KG1 (cell line): ENCODE measurements around the gene NCDN.

ENCODE experiments used
- DNase-seq: peaks from one replicate; lab custom pipeline; 2025; lab: John Stamatoyannopoulos, UW

NCDN gene

DNA sequence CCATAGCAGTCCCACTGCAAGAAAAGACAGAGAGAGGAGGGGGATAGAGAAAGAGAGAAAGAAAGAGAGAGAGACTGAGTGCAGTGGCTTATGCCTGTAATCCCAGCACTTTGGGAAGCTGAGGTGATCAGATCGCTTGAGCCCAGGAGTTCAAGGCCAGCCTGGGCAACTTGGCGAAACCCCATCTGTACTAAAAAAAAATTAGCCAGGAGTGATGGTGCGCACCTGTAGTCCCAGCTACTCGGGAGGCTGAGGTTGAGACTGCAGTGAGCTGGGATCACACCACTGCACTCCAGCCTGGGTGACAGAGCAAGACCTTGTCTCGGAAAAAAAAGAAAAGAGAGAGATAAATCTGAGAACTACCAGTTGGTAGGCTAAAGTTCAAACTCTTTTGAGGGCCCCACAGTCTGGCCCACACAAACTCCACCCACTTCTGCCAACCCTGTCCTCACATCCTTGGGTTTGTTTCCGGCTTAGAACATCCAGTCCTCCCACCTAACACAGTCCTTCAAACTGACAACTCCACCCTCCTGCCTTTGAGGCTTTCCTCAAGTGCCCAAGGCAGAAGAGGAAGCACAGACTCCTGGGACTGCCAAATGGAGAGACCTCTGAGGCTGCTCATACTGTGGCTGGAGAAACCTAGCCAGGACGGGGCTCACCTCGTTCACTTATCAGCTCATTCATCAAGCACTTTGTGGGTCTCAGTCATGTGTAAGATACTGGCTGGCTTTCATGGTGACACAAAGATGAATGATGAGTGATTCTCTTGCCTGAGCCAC is 35.6 kb downstream of the NCDN start:
- DNase-seq, result no peak

DNA sequence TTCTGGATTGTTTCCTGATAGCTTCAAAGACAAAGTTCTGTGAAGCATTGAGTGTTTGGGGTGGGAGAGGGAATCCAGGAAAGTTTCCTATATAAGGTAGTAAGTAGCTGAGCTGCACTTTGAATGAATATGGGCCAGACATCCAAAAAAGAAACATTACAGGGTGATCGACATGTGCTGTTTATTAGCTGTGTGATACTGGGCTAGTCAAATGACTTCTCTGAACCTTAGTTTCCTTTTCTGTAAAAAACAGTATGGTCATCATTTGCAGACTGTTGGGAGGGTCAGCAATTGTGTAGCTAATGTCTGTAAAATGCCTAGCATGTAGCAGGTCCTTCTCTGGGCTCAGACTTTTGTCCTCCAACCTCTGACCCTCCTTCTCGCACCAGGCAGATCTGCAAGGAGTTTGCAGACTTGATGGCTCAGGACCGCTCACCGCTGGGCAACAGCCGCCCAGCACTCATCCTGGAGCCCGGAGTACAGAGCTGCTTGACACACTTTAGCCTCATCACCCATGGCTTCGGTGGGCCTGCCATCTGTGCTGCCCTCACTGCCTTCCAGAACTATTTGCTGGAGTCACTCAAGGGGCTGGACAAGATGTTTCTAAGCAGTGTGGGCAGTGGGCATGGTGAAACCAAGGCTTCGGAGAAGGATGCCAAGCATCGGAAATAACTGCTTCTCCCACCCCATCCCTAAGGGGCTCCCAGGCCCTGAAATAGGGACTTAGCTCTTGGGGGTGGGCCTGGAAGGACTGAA is 36.6 kb downstream of the NCDN start:
- no peak for DNase-seq

DNA sequence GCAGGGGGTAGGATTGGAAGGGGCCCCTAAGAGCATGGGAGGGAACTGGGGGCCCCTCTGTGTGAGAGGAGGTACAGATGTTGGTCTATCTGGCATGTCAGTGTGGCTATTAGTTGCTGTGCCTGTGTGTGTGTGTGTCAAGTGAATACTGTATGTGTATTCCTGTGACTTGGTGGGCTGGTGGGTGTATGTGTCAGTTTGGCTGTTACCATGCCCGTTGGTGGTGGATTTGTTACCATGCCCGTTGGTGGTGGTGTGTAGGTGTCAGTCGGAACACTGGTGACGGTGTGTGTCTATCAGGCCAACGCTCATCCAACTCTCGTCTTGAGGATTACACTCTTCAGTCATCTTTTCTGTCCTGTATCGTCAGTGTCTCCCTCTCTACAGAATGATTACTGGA is 38.1 kb downstream of the NCDN start:
- DNase-seq, result no peak

DNA sequence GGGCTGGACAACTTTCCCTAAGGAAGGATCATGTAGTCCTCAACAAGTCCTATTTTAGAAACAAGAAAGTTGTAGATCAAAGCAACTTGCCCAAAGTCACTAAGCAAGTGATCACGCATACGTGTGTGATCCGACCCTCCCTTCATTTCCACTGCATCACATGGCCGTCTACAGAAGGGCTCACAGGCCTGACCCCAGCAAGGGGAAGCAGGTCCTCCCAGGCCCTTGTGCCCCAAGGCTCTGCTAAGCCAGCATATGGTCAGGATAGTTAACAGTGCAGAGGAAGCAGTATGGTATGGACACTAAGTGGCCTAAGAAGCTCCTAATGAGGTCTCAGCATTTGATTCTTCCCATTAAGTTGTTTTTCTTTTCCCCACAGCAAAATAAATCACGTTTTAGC is 40.3 kb downstream of the NCDN start:
- DNase-seq, result no peak

DNA sequence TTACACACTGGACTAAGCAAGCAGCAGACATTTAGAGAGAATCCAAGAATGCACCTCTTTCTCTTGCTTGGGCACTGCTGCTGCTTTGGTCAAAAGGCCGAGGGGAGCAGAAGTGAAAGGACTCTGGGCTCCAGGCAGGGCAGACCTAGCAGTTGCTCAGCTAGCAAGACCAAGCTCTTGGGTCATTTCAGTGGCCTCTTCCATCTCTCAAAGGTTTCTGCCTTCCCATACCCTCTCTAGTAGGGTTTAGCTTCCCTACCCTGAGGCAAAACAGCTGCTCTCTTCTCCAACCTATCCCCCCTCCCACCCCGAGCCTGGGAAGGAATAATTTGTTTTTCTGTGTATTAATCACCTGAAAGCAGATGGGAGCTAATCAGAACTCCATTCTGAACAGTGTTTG is 41.3 kb downstream of the NCDN start:
- DNase-seq, result no peak

DNA sequence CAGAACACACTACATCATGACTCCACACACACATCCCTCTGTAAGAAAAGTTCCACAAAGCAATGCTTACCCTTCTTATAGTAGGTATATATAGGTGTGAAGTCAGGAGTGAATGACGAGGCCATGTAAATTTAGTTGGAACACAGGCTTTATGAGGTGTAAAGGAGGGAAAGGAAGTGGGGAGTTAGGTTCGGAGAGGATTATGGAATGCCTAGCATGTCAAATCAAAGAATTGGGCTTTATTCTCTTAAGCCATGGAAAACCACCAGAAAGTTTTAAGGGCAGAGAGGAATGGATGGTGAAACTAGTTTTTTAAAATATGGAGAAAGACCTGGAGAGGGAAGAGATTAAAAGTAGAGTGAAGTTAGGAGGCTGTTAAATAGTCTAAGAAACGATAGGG is 41.8 kb downstream of the NCDN start:
- DNase-seq, result no peak

DNA sequence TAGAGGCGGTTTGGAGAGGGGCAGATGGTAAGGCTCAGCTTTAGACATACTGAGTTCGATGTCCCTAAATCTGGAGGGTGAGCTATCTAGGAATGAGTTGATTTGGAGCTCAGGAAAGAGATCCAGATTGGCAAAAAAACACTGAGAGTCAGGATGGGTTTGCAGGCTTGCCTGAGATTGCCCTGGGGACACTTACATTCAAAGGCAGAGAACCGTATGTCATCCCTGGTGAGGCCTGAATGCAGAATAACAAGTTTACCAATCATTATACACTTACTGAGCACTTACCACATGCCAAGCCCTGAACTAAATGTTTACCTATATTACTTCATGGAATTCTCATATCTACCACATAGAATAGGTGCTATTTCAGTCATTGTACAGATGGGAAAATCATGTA is 43.0 kb downstream of the NCDN start:
- no peak for DNase-seq

DNA sequence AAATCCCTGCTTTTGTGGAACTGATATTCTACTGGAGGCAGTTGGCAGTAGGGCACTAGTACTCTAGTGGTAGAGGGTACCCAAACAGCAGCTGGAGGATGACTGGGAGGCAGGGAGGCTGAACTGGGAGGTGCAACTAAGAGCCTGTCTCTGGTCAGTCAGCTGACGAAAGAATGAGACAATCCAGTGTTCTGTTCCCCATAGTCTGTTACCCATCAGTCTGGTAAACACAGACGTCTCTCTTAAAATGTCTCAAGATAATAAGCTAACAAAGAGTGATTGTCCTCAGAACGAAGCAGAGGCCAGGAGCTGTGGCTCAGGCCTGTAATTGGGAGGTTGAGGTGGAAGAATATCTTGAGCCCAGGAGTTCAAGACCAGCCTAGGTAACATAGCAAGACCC is 45.9 kb downstream of the NCDN start:
- no peak for DNase-seq

DNA sequence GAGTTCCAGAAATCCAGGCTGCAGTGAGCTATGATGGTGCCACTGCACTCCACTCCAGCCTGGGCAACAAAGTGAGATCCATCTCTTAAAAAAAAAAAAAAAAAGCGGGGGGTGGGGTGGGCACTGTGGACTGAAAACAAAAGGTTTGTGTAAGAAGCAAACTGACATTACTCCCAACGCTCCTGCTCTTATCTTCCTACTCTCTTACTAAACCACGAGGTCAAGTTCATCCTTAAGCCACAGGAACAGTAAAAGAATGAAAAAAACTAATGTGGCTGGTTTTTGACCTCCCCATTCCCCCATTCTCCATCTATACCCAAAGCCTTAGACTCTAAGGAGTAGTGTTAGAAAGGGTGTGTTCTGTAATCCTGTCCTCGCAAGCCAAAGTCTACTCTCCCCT is 46.3 kb downstream of the NCDN start:
- no peak for DNase-seq

DNA sequence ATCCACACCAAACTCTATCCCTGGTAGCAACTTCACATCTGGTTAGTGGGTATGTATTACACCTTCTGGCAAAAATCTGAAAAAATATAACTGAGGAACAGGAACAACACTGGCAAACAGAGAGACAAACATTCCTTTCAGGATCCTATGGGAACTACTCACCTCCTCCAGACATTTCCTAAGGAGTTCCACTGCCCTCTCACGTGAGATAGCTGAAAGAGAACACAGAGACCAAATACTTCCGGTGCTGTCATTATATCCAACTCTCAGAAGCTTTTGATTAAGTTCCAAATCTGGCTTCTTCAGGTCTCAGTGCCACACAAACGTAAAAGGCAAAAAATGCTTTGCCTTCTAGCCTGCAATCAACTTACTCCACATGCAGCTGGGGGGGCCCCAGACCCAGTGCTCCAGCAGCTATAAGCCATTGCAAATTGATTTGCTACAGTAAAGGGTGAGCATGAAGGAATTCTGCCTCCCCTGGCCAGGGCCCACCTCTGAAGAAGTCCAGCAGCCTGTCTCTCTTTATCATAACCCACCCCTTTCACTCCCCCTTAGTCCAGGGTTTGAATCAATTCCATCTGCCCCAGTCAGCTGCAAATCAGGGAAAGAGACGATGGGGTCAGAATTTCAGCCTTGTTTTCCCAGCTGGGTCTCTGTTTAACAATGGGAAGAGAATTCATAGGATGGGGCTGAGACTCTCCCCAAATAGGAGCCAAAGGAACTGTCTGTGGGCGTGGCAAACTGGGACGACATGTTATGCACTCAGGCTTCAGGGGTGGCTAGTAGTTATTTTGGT is 47.7 kb downstream of the NCDN start:
- DNase-seq, result no peak

DNA sequence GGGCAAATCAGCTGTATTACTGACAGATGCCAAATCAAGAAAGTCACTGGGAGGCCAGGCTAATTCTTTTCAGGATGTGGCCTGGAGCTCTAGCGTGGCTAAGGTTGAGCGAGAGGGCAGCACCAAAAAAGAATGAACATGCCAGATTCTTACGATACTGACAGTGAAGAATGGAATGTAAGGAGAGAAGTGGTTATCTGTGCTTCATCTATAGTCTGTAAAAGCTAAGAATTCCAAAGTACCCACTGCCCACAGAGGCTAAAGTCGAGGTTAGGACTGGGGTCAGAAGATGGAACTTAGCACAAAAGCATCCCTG is 48.2 kb downstream of the NCDN start:
- DNase-seq, result no peak

DNA sequence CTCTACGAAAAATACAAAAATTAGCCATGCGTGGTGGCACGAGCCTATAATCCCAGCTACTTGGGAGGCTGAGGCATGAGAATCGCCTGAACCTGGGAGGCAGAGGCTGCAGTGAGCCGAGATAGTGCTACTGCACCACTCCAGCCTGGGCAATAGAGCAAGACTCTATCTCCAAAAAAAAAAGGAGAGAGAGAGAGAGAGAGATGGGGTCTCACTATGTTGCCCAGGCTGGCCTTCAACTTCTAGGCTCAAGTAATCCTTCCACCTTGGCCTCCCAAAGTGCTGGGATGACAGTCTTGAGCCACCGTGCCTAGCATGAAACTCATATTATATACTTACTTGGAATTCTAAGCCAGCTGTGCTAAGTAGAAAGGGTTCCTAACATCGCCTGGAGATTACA is 54.1 kb downstream of the NCDN start:
- no peak for DNase-seq

DNA sequence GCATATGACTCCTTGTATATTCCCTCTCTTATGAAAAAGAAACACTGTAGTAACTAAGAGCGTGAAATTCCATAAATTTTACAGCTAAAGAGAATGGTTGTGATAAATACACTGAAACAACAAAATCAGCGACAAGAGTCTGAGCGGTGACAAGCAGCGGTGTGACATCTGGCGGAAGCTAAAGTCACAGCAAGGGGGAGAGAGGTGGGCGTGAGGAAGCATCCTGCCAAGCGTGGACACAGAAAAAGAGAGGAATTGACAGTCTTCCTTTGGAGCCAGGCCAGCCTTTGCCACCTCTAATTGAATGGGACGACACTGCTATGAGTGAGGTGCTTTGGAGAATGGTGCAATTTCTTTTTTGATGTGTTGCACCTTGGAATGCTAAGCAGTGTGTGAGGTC is 57.8 kb downstream of the NCDN start:
- DNase-seq, result no peak
